ENCODE measurements around the gene PCSK9.

- TF ChIP-seq POLR2A (IDR thresholded peaks at IDR 0.05; ENCODE audit: extremely low read depth, insufficient read length): no peak
- TF ChIP-seq, protein P1, sequence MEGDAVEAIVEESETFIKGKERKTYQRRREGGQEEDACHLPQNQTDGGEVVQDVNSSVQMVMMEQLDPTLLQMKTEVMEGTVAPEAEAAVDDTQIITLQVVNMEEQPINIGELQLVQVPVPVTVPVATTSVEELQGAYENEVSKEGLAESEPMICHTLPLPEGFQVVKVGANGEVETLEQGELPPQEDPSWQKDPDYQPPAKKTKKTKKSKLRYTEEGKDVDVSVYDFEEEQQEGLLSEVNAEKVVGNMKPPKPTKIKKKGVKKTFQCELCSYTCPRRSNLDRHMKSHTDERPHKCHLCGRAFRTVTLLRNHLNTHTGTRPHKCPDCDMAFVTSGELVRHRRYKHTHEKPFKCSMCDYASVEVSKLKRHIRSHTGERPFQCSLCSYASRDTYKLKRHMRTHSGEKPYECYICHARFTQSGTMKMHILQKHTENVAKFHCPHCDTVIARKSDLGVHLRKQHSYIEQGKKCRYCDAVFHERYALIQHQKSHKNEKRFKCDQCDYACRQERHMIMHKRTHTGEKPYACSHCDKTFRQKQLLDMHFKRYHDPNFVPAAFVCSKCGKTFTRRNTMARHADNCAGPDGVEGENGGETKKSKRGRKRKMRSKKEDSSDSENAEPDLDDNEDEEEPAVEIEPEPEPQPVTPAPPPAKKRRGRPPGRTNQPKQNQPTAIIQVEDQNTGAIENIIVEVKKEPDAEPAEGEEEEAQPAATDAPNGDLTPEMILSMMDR (IDR thresholded peaks at IDR 0.05; ENCODE audit: low read depth, low read length): no peak
- TF ChIP-seq, protein P2, sequence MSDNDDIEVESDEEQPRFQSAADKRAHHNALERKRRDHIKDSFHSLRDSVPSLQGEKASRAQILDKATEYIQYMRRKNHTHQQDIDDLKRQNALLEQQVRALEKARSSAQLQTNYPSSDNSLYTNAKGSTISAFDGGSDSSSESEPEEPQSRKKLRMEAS (IDR thresholded peaks at IDR 0.05; ENCODE audit: low read depth, low read length): no peak
Observed at GRCh38 chr1:55040933-55041494, 1.7 kb downstream of the PCSK9 start.

Data from NB4 (cell line).